Peyer's patch (tissue), 4 donors: Measurements from ENCODE around the gene CREBRF. TPM values are rescaled to one million over a fixed set of nuclear protein-coding genes. Genes with fewer than 3 reads are reported as not detected.

Experiments
- DNase-seq, 3 donors: peaks; one replicate each; pipeline ENCODE4 v3.0.0-alpha.2; 2017 to 2019
- H3K27ac ChIP-seq, 4 donors: fragments of 200-600 bp; sonication (generic); one replicate each; pipeline ENCODE4 v1.5.1; 2016 to 2019
- H3K27me3 ChIP-seq, 2 donors: fragments of 200-600 bp; sonication (generic); one replicate each; pipeline ENCODE4 v1.5.1; 2019
- H3K36me3 ChIP-seq, 3 donors: fragments of 200-600 bp; sonication (generic); one replicate each; pipeline ENCODE4 v1.5.1; 2016 to 2019
- H3K4me1 ChIP-seq, 4 donors: fragments of 200-600 bp; sonication (generic); one replicate each; pipeline ENCODE4 v1.5.1; 2016 to 2019
- H3K4me3 ChIP-seq, 4 donors: fragments of 200-600 bp; sonication (generic); 1 replicate in 3 of 4; 2 replicates in 1 of 4; pipeline ENCODE4 v1.5.1; 2016 to 2019; ENCODE audit warnings: mild to moderate bottlenecking in 1 of 4
- H3K9me3 ChIP-seq, 4 donors: fragments of 200-600 bp; sonication (generic); one replicate each; pipeline ENCODE4 v1.5.1; 2016 to 2019; ENCODE audit warnings: mild to moderate bottlenecking in 1 of 4
- CTCF ChIP-seq, 6 experiments: fragments of 450-650 bp in 4 of 6; fragments of 200-600 bp in 2 of 6; sonication (generic) in 1 of 6; IDR thresholded peaks; one replicate each; pipeline ENCODE4 v1.5.1; 2017 to 2019; ENCODE audit warnings: antibody characterized with exemption in 6 of 6, mild to moderate bottlenecking in 3 of 6, moderate library complexity in 1 of 6
- POLR2A ChIP-seq, 2 donors: fragments of 450-650 bp; IDR thresholded peaks; one replicate each; pipeline ENCODE4 v1.5.1; 2017; ENCODE audit warnings: antibody characterized with exemption in 2 of 2, mild to moderate bottlenecking in 2 of 2, moderate library complexity in 2 of 2
- total RNA-seq, 4 donors: library from RNA; depleted of rRNA; stranded (reverse); fragments of >200 nt; gene quantifications; one replicate each; pipeline ENCODE4 v1.1.0, GENCODE V29; 2016

The CREBRF gene
- total RNA-seq, 4 donors from 2014 or later: 27.8 to 75.9 (median 34.1) TPM

- peak in 1 of 3 donors; percentile 52 for DNase-seq
- Histone ChIP-seq H3K27ac (peak overlapping the region in 1 of 4 donors; percentile 1), H3K4me3 (no peak overlapping the region), H3K36me3 (peaks cover 0 to 29% (median 0%) of the 10 kb centered on the region in 3 donors), H3K27me3 (no peaks in the 10 kb centered on the region), H3K4me1 (peaks cover 0 to 18% (median 0%) of the 10 kb centered on the region in 4 donors), H3K9me3 (no peaks in the 10 kb centered on the region)
- no peak for TF ChIP-seq CTCF (IDR thresholded peaks at IDR 0.05)
- TF ChIP-seq POLR2A (IDR thresholded peaks at IDR 0.05): no peak
Observed at GRCh38 chr5:173093606-173094005, 37.5 kb downstream of the CREBRF start.

- no peaks in the 10 kb centered on the region for H3K9me3 ChIP-seq
- peaks cover 0 to 25% (median 0%) of the 10 kb centered on the region in 3 donors for H3K36me3 ChIP-seq
- peak overlapping the region in 1 of 4 donors; percentile 1 for H3K27ac ChIP-seq
- TF ChIP-seq CTCF (IDR thresholded peaks at IDR 0.05): no peak
- no peak for TF ChIP-seq POLR2A (IDR thresholded peaks at IDR 0.05)
- DNase-seq: no peak
- peaks cover 0 to 18% (median 0%) of the 10 kb centered on the region in 4 donors for H3K4me1 ChIP-seq
- H3K27me3 ChIP-seq: no peaks in the 10 kb centered on the region
- no peak overlapping the region for H3K4me3 ChIP-seq
Observed at GRCh38 chr5:173094012-173094661, 38.0 kb downstream of the CREBRF start.

GRCh38 chr5:173098787-173099186 is 42.6 kb downstream of the CREBRF start:
- H3K27ac ChIP-seq: no peak overlapping the region
- H3K9me3 ChIP-seq: no peaks in the 10 kb centered on the region
- no peaks in the 10 kb centered on the region for H3K27me3 ChIP-seq
- H3K36me3 ChIP-seq: peaks cover 0 to 12% (median 0%) of the 10 kb centered on the region in 3 donors
- TF ChIP-seq CTCF (IDR thresholded peaks at IDR 0.05) (no peak), POLR2A (IDR thresholded peaks at IDR 0.05) (no peak)
- no peak for DNase-seq
- H3K4me3 ChIP-seq: no peak overlapping the region
- peaks cover 0 to 1% (median 0%) of the 10 kb centered on the region in 4 donors for H3K4me1 ChIP-seq

GRCh38 chr5:173099461-173099860 is 43.3 kb downstream of the CREBRF start:
- TF ChIP-seq CTCF (IDR thresholded peaks at IDR 0.05) (no peak), POLR2A (IDR thresholded peaks at IDR 0.05) (no peak)
- DNase-seq: no peak
- Histone ChIP-seq H3K4me1 (no peaks in the 10 kb centered on the region), H3K36me3 (peaks cover 0 to 12% (median 0%) of the 10 kb centered on the region in 3 donors), H3K9me3 (no peaks in the 10 kb centered on the region), H3K27me3 (no peaks in the 10 kb centered on the region), H3K27ac (no peak overlapping the region), H3K4me3 (no peak overlapping the region)

- Histone ChIP-seq H3K27me3 (no peaks in the 10 kb centered on the region), H3K27ac (no peak overlapping the region), H3K4me3 (no peak overlapping the region), H3K36me3 (peaks cover 0 to 12% (median 0%) of the 10 kb centered on the region in 3 donors), H3K4me1 (no peaks in the 10 kb centered on the region), H3K9me3 (no peaks in the 10 kb centered on the region)
- TF ChIP-seq CTCF (IDR thresholded peaks at IDR 0.05) (no peak), POLR2A (IDR thresholded peaks at IDR 0.05) (no peak)
- no peak for DNase-seq
Observed at GRCh38 chr5:173101245-173101644, 45.1 kb downstream of the CREBRF start.
